ENCODE measurements around the gene ZNF398. TPM values are rescaled to one million over a fixed set of nuclear protein-coding genes. Genes with fewer than 3 reads are reported as not detected.
"Not testable (repeated sequence)": the region's sequence is repeated elsewhere in the genome, so short reads cannot be mapped to it uniquely, and the experiment has no call there.

ZNF398 gene
- total and polyA plus RNA-seq, 5 donors from 2014 or later, result 5.5 to 14.4 (median 11.9) TPM

DNA sequence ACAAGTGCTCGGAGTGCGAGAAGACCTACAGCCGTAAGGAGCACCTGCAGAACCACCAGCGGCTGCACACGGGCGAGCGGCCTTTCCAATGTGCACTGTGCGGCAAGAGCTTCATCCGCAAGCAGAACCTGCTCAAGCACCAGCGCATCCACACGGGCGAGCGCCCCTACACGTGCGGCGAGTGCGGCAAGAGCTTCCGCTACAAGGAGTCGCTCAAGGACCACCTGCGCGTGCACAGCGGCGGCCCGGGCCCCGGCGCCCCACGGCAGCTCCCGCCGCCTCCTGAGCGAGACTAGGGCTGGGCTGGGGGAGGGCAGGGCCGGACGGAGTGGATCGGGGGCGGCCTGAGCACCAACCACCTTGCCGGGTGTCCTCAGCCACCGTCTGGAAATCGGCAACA lies 77.1 kb downstream of the ZNF398 start:
- DNase-seq (no peak), ATAC-seq (ENCODE audit: low read depth in 2 of 2) (no peak)
- Mint-ChIP-seq H3K4me1 (peaks cover 0 to 4% (median 0%) of the 10 kb centered on the region in 4 donors), H3K36me3 (peaks cover 22% of the 10 kb centered on the region), H3K27ac (no peak overlapping the region), H3K9me3 (peaks cover 0 to 1% (median 0%) of the 10 kb centered on the region in 7 donors), H3K27me3 (no peaks in the 10 kb centered on the region), H3K4me3 (no peak overlapping the region)
- H3K4me3 ChIP-seq (ENCODE audit: low read depth, low read length), result no peak overlapping the region
- H3K4me1 ChIP-seq (ENCODE audit: control insufficient read depth, insufficient read depth, low read length, poor library complexity, severe bottlenecking), result no peaks in the 10 kb centered on the region
- no peak overlapping the region for H3K27ac ChIP-seq (ENCODE audit: insufficient read depth, low read length, poor library complexity, severe bottlenecking)
- H3K9me3 ChIP-seq (ENCODE audit: control insufficient read depth in 2 of 2, low read length in 2 of 2), result no peaks in the 10 kb centered on the region
- peaks cover 22% of the 10 kb centered on the region for H3K36me3 ChIP-seq (ENCODE audit: control insufficient read depth, insufficient read depth, low read length)
- H3K27me3 ChIP-seq (ENCODE audit: control insufficient read depth, insufficient read depth, low read length), result no peaks in the 10 kb centered on the region

DNA sequence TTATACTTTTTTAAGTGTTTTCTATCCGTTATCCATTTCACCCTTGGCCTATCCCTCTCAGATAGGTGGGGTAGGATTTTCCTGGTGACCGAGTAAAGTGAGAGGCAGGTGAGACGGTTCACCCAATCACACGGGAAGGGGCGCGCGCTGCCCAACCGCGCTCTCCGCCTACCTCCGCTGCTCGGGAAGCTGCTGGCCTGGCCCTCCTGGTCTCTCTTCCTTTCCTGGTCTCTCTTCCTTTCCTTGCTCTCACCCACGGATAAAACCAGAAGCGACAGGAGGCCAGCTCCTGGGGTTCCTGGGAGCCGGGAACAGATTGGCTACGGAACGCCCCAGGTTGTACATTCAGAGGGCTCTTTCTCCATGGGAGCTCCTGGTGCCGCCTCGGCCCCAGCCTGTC lies 77.9 kb downstream of the ZNF398 start:
- Mint-ChIP-seq H3K4me1 (peaks cover 0 to 4% (median 0%) of the 10 kb centered on the region in 4 donors), H3K36me3 (peaks cover 17% of the 10 kb centered on the region), H3K4me3 (no peak overlapping the region), H3K27me3 (no peaks in the 10 kb centered on the region), H3K27ac (no peak overlapping the region), H3K9me3 (peaks cover 0 to 1% (median 0%) of the 10 kb centered on the region in 7 donors)
- DNase-seq, result no peak
- ATAC-seq (ENCODE audit: low read depth in 2 of 2), result no peak
- Histone ChIP-seq H3K27me3 (ENCODE audit: control insufficient read depth, insufficient read depth, low read length) (no peaks in the 10 kb centered on the region), H3K9me3 (ENCODE audit: control insufficient read depth in 2 of 2, low read length in 2 of 2) (no peaks in the 10 kb centered on the region), H3K27ac (ENCODE audit: insufficient read depth, low read length, poor library complexity, severe bottlenecking) (no peak overlapping the region), H3K4me1 (ENCODE audit: control insufficient read depth, insufficient read depth, low read length, poor library complexity, severe bottlenecking) (no peaks in the 10 kb centered on the region), H3K36me3 (ENCODE audit: control insufficient read depth, insufficient read depth, low read length) (peaks cover 21% of the 10 kb centered on the region), H3K4me3 (ENCODE audit: low read depth, low read length) (no peak overlapping the region)

DNA sequence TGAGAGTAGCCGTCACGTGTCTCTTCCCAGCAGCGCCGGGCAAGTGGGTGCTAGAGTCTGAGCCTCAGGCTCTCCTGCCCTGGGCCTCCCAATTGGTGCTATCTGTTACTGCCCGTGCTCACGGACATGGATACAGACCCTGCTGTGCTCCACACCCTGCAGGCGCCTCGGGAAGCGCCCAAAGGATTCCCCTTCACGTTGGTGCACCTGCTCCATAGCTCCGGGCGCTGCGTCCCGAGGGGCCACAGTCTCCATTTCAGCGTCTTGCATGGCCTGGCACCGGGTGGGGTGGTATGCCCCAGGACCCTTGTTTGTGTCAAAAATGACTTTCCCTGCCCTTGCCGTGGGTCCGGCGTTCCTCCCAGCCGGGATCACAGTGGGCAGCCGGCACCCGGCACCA lies 78.4 kb downstream of the ZNF398 start:
- peaks cover 0 to 1% (median 0%) of the 10 kb centered on the region in 7 donors for H3K9me3 Mint-ChIP-seq

DNA sequence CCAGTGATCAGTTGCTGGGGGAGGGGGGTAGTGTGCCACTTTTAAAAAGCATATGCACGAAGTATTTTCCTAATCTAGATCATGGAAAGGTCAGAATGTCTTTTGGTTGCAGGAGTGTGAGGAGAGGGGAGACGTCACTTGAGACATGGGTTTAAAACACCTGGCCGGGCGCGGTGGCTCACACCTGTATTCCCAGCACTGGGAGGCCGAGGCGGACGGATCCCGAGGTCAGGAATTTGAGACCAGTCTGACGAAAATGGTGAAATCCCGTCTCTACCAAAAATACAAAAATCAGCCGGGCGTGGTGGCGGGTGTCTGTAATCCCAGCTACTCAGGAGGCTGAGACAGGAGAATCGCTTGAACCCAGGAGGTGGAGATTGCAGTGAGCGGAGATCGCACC lies 79.1 kb downstream of the ZNF398 start:
- H3K27ac ChIP-seq (ENCODE audit: insufficient read depth, low read length, poor library complexity, severe bottlenecking); H3K4me3 ChIP-seq (ENCODE audit: low read depth, low read length); H3K4me3 Mint-ChIP-seq; ATAC-seq (ENCODE audit: low read depth in 2 of 2); H3K27ac Mint-ChIP-seq; H3K9me3 Mint-ChIP-seq; H3K4me1 Mint-ChIP-seq; H3K27me3 ChIP-seq (ENCODE audit: control insufficient read depth, insufficient read depth, low read length); H3K4me1 ChIP-seq (ENCODE audit: control insufficient read depth, insufficient read depth, low read length, poor library complexity, severe bottlenecking); H3K9me3 ChIP-seq (ENCODE audit: control insufficient read depth in 2 of 2, low read length in 2 of 2); H3K27me3 Mint-ChIP-seq; DNase-seq: not testable (repeated sequence)
- H3K36me3 Mint-ChIP-seq, result peaks cover 11% of the 10 kb centered on the region
- peaks cover 12% of the 10 kb centered on the region for H3K36me3 ChIP-seq (ENCODE audit: control insufficient read depth, insufficient read depth, low read length)

More for the DNA sequence above, 78.4 kb downstream of the ZNF398 start:
- Histone ChIP-seq H3K27me3 (ENCODE audit: control insufficient read depth, insufficient read depth, low read length) (no peaks in the 10 kb centered on the region), H3K4me3 (ENCODE audit: low read depth, low read length) (no peak overlapping the region), H3K4me1 (ENCODE audit: control insufficient read depth, insufficient read depth, low read length, poor library complexity, severe bottlenecking) (no peaks in the 10 kb centered on the region), H3K36me3 (ENCODE audit: control insufficient read depth, insufficient read depth, low read length) (peaks cover 18% of the 10 kb centered on the region), H3K27ac (ENCODE audit: insufficient read depth, low read length, poor library complexity, severe bottlenecking) (no peak overlapping the region), H3K9me3 (ENCODE audit: control insufficient read depth in 2 of 2, low read length in 2 of 2) (no peaks in the 10 kb centered on the region)
- Mint-ChIP-seq H3K4me1 (peaks cover 0 to 4% (median 0%) of the 10 kb centered on the region in 4 donors), H3K4me3 (no peak overlapping the region), H3K36me3 (peaks cover 17% of the 10 kb centered on the region), H3K27ac (no peak overlapping the region), H3K27me3 (no peaks in the 10 kb centered on the region)
- ATAC-seq (ENCODE audit: low read depth in 2 of 2) (no peak), DNase-seq (no peak)

DNA sequence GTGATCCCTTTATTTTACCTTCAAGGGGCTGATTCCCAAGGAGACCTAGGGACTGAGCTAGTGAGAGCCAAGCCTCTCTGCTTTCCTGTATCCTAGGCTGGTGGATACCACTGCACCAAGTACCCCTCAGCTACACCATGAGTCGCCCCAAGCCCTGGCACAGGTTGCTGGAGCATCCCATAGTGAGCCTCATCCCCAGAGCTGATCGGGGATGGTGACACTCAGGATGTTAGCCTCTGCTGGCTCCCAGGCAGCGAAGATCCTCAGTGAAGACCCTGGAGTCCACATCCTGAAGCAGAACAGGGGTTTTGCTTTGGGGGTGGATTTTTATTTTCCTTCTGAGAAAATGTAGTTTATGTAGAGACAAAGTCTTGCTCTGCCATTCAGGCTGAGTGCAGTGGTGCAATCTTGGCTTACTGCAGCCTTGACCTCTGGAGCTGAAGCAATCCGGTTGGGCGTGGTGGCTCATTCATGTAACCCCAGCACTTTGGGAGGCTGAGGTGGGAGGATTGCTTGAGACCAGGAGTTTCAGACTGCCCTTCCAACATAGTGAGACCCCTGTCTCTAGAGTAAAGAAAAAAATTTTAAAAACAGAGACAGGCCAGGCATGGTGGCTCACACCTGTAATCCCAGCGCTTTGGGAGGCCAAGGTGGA lies 79.7 kb downstream of the ZNF398 start:
- Histone ChIP-seq H3K27ac (ENCODE audit: insufficient read depth, low read length, poor library complexity, severe bottlenecking) (no peak overlapping the region), H3K4me1 (ENCODE audit: control insufficient read depth, insufficient read depth, low read length, poor library complexity, severe bottlenecking) (no peaks in the 10 kb centered on the region), H3K36me3 (ENCODE audit: control insufficient read depth, insufficient read depth, low read length) (peaks cover 12% of the 10 kb centered on the region), H3K4me3 (ENCODE audit: low read depth, low read length) (no peak overlapping the region), H3K9me3 (ENCODE audit: control insufficient read depth in 2 of 2, low read length in 2 of 2) (no peaks in the 10 kb centered on the region), H3K27me3 (ENCODE audit: control insufficient read depth, insufficient read depth, low read length) (no peaks in the 10 kb centered on the region)
- peaks cover 0 to 4% (median 0%) of the 10 kb centered on the region in 4 donors for H3K4me1 Mint-ChIP-seq
- no peaks in the 10 kb centered on the region for H3K27me3 Mint-ChIP-seq
- peaks cover 7% of the 10 kb centered on the region for H3K36me3 Mint-ChIP-seq
- no peaks in the 10 kb centered on the region for H3K9me3 Mint-ChIP-seq
- H3K4me3 Mint-ChIP-seq, result no peak overlapping the region
- no peak for ATAC-seq (ENCODE audit: low read depth in 2 of 2)
- H3K27ac Mint-ChIP-seq, result peak overlapping the region in 1 of 3 donors; percentile 28
- DNase-seq, result no peak

DNA sequence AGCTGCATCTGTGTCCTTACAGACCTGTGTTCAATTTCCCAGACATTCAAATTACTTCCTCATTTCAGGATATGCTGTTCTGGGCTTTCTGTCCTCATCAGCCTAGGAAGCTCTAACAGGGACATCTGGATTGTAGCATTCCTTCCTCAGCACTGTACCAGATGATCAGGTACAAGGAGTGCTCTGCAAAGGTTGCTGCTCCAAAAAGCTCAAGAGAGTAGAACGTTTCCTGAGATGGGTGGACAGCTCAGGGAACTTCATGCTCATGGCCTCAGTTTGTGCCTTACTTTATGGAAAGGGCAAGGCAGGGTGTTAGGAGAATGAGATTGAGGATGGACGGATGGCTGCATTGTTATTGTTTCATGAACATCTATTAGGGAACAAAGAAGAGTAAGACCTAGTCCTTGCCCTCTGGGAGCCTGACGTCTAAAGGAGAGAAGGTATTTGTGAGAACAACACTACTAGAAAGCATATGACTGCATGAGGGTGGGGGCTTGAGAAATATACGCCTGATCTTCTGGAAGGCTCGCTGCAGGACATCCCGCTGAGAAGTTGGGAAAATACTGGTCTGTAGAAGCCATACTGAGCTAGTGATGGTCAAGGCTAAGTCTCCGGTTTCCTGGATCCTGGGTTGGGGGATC lies 81.7 kb downstream of the ZNF398 start:
- Mint-ChIP-seq H3K4me1 (peaks cover 0 to 4% (median 0%) of the 10 kb centered on the region in 4 donors), H3K36me3 (peaks cover 7% of the 10 kb centered on the region), H3K4me3 (no peak overlapping the region), H3K27ac (no peak overlapping the region), H3K27me3 (peaks cover 9% of the 10 kb centered on the region), H3K9me3 (peaks cover 0 to under 1% (median 0%) of the 10 kb centered on the region in 7 donors)
- Histone ChIP-seq H3K4me1 (ENCODE audit: control insufficient read depth, insufficient read depth, low read length, poor library complexity, severe bottlenecking) (no peaks in the 10 kb centered on the region), H3K36me3 (ENCODE audit: control insufficient read depth, insufficient read depth, low read length) (peaks cover 12% of the 10 kb centered on the region), H3K27ac (ENCODE audit: insufficient read depth, low read length, poor library complexity, severe bottlenecking) (no peak overlapping the region), H3K9me3 (ENCODE audit: control insufficient read depth in 2 of 2, low read length in 2 of 2) (no peaks in the 10 kb centered on the region), H3K4me3 (ENCODE audit: low read depth, low read length) (no peak overlapping the region), H3K27me3 (ENCODE audit: control insufficient read depth, insufficient read depth, low read length) (no peaks in the 10 kb centered on the region)
- DNase-seq (no peak), ATAC-seq (ENCODE audit: low read depth in 2 of 2) (no peak)

DNA sequence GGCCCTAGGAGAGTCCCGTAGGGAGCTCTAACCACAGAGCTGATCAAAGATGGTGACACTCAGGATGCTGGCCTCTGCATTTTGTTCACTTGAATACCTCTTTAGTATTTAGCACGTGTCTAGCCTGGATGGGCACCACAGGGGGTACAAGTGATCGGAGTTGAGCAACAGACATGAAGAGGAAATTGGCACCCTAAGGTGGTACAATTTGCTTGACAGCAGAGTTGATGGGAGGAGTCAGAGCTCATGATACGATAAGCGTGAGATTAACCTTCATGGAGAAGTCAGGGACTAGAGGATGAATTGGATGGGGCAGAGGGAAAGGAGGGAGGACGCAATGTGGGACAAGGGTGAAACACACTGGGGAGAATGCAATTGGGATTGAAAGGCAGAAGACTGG lies 82.3 kb downstream of the ZNF398 start:
- peaks cover 9% of the 10 kb centered on the region for H3K27me3 Mint-ChIP-seq
- no peak overlapping the region for H3K27ac Mint-ChIP-seq
- Histone ChIP-seq H3K36me3 (ENCODE audit: control insufficient read depth, insufficient read depth, low read length) (peaks cover 8% of the 10 kb centered on the region), H3K4me3 (ENCODE audit: low read depth, low read length) (no peak overlapping the region), H3K4me1 (ENCODE audit: control insufficient read depth, insufficient read depth, low read length, poor library complexity, severe bottlenecking) (no peaks in the 10 kb centered on the region), H3K9me3 (ENCODE audit: control insufficient read depth in 2 of 2, low read length in 2 of 2) (no peaks in the 10 kb centered on the region), H3K27me3 (ENCODE audit: control insufficient read depth, insufficient read depth, low read length) (no peaks in the 10 kb centered on the region), H3K27ac (ENCODE audit: insufficient read depth, low read length, poor library complexity, severe bottlenecking) (no peak overlapping the region)
- H3K9me3 Mint-ChIP-seq, result peaks cover 0 to 3% (median 0%) of the 10 kb centered on the region in 7 donors
- H3K4me3 Mint-ChIP-seq, result no peak overlapping the region
- H3K36me3 Mint-ChIP-seq, result peaks cover 7% of the 10 kb centered on the region
- ATAC-seq (ENCODE audit: low read depth in 2 of 2) (no peak), DNase-seq (no peak)
- H3K4me1 Mint-ChIP-seq, result peaks cover 0 to 4% (median 0%) of the 10 kb centered on the region in 4 donors

DNA sequence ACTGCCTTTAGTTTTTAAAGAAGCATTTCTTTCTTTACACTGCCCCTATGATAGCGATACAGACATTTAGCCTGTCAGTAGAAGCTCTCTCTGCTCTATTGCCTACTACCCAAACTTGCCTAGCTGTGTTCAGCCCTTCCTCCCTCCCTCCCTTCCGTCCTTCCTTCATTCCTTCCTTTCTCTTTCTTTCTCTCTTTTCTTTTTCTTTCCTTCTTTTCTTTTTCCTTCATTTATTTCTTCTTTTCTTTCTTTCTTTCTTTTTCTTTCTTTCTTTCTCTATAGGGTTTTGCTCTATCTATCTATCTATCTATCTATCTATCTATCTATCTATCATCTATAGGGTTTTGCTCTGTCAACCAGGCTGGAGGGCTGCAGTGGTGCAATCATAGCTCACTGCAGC lies 85.1 kb downstream of the ZNF398 start:
- Mint-ChIP-seq H3K4me3 (no peak overlapping the region), H3K27ac (no peak overlapping the region), H3K4me1 (peaks cover 0 to 4% (median 0%) of the 10 kb centered on the region in 4 donors), H3K9me3 (peaks cover 0 to 3% (median 0%) of the 10 kb centered on the region in 7 donors), H3K36me3 (no peaks in the 10 kb centered on the region), H3K27me3 (peaks cover 9% of the 10 kb centered on the region)
- Histone ChIP-seq H3K36me3 (ENCODE audit: control insufficient read depth, insufficient read depth, low read length) (no peaks in the 10 kb centered on the region), H3K27me3 (ENCODE audit: control insufficient read depth, insufficient read depth, low read length) (no peaks in the 10 kb centered on the region), H3K9me3 (ENCODE audit: control insufficient read depth in 2 of 2, low read length in 2 of 2) (no peaks in the 10 kb centered on the region), H3K4me3 (ENCODE audit: low read depth, low read length) (no peak overlapping the region), H3K4me1 (ENCODE audit: control insufficient read depth, insufficient read depth, low read length, poor library complexity, severe bottlenecking) (no peaks in the 10 kb centered on the region), H3K27ac (ENCODE audit: insufficient read depth, low read length, poor library complexity, severe bottlenecking) (no peak overlapping the region)
- ATAC-seq (ENCODE audit: low read depth in 2 of 2), result no peak
- no peak for DNase-seq
